H9 (cell line): ENCODE results near the gene UBE2V1. TPM values are rescaled to one million over a fixed set of nuclear protein-coding genes. Genes with fewer than 3 reads are reported as not detected.

Experiments used
- DNase-seq: peaks from one replicate; pipeline ENCODE4 v3.0.0-alpha.2; 2017
- H2AFZ ChIP-seq: one replicate; pipeline ENCODE4 v1.6.1; 2013; ENCODE audit warnings: mild to moderate bottlenecking, low read length, control low read depth, moderate library complexity
- H2AK5ac ChIP-seq: 2 replicates; pipeline ENCODE4 v1.6.1; 2013; ENCODE audit warnings: low read length, control low read depth, mixed read lengths; ENCODE audit not compliant: insufficient read length
- H2BK120ac ChIP-seq: one replicate; pipeline ENCODE4 v1.6.1; 2013; ENCODE audit warnings: low read depth, mild to moderate bottlenecking, low read length, control low read depth, inconsistent platforms; ENCODE audit not compliant: poor library complexity, severe bottlenecking
- H2BK12ac ChIP-seq: 2 replicates; pipeline ENCODE4 v1.6.1; 2013; ENCODE audit warnings: low read length, control low read depth, mixed read lengths, low read depth; ENCODE audit not compliant: insufficient read length
- H2BK15ac ChIP-seq: 2 replicates; pipeline ENCODE4 v1.6.1; 2013; ENCODE audit warnings: low read depth, low read length, control low read depth
- H2BK20ac ChIP-seq: one replicate; pipeline ENCODE4 v1.6.1; 2013; ENCODE audit warnings: low read depth, mild to moderate bottlenecking, low read length, control low read depth, inconsistent platforms; ENCODE audit not compliant: poor library complexity, severe bottlenecking
- H2BK5ac ChIP-seq: 2 replicates; pipeline ENCODE4 v1.6.1; 2013; ENCODE audit warnings: low read length, control low read depth, mixed read lengths; ENCODE audit not compliant: insufficient read length
- H3K14ac ChIP-seq: 2 replicates; pipeline ENCODE4 v1.6.1; 2013; ENCODE audit warnings: low read length, control low read depth; ENCODE audit not compliant: insufficient read depth
- H3K18ac ChIP-seq: 2 replicates; pipeline ENCODE4 v1.6.1; 2013; ENCODE audit warnings: low read depth, mild to moderate bottlenecking, mixed read lengths, low read length, control low read depth; ENCODE audit not compliant: insufficient read length
- H3K23ac ChIP-seq: 2 replicates; pipeline ENCODE4 v1.6.1; 2013; ENCODE audit warnings: low read length, control low read depth, mixed read lengths, low read depth; ENCODE audit not compliant: insufficient read length
- H3K23me2 ChIP-seq: 2 replicates; pipeline ENCODE4 v1.6.1; 2013; ENCODE audit warnings: low read depth, mild to moderate bottlenecking, mixed read lengths, low read length, control low read depth; ENCODE audit not compliant: insufficient read length, poor library complexity, severe bottlenecking
- H3K27ac ChIP-seq: 2 replicates; pipeline ENCODE4 v1.5.1; 2013; ENCODE audit warnings: low read length, control low read depth, mixed read lengths, low read depth; ENCODE audit not compliant: insufficient read length
- H3K27me3 ChIP-seq: 2 replicates; pipeline ENCODE4 v1.6.1; 2013; ENCODE audit warnings: low read length, control low read depth, inconsistent platforms; ENCODE audit not compliant: insufficient read depth
- H3K4ac ChIP-seq: 2 replicates; pipeline ENCODE4 v1.6.1; 2013; ENCODE audit warnings: low read depth, mild to moderate bottlenecking, control low read depth, inconsistent platforms, low read length, moderate library complexity
- H3K4me1 ChIP-seq: 2 replicates; pipeline ENCODE4 v1.6.1; 2013; ENCODE audit warnings: low read length, control low read depth, inconsistent platforms; ENCODE audit not compliant: insufficient read depth
- H3K4me2 ChIP-seq: 2 replicates; pipeline ENCODE4 v1.6.1; 2013; ENCODE audit warnings: low read length, control low read depth, mixed read lengths; ENCODE audit not compliant: insufficient read length, insufficient read depth
- H3K56ac ChIP-seq: 2 replicates; pipeline ENCODE4 v1.6.1; 2013; ENCODE audit warnings: low read depth, mild to moderate bottlenecking, mixed read lengths, low read length, control low read depth; ENCODE audit not compliant: insufficient read length
- H3K79me1 ChIP-seq: 2 replicates; pipeline ENCODE4 v1.6.1; 2013; ENCODE audit warnings: low read depth, mild to moderate bottlenecking, moderate library complexity, low read length, control low read depth, inconsistent platforms; ENCODE audit not compliant: insufficient read depth, poor library complexity, severe bottlenecking
- H3K79me2 ChIP-seq: 2 replicates; pipeline ENCODE4 v1.6.1; 2013; ENCODE audit warnings: low read length, control low read depth, inconsistent platforms; ENCODE audit not compliant: insufficient read depth
- H3K9ac ChIP-seq: 2 replicates; pipeline ENCODE4 v1.6.1; 2013; ENCODE audit warnings: low read length, control low read depth, mixed read lengths; ENCODE audit not compliant: insufficient read length; ENCODE audit errors: extremely low read depth
- H3K9me3 ChIP-seq: one replicate; pipeline ENCODE4 v1.6.1; 2013; ENCODE audit warnings: low read depth, low read length, inconsistent platforms; ENCODE audit not compliant: control insufficient read depth
- H3T11ph ChIP-seq: one replicate; pipeline ENCODE4 v1.6.1; 2013; ENCODE audit warnings: mild to moderate bottlenecking, low read length, control low read depth, inconsistent platforms
- H4K20me1 ChIP-seq: one replicate; pipeline ENCODE4 v1.6.1; 2013; ENCODE audit not compliant: control insufficient read depth, insufficient read length, insufficient read depth
- H4K5ac ChIP-seq: 2 replicates; pipeline ENCODE4 v1.6.1; 2013; ENCODE audit warnings: low read depth, mild to moderate bottlenecking, mixed read lengths, low read length, control low read depth; ENCODE audit not compliant: insufficient read length
- H4K8ac ChIP-seq: replicated peaks from 2 replicates; pipeline ENCODE4 v1.6.1; 2013; ENCODE audit warnings: low read length, control low read depth, mixed read lengths, low read depth; ENCODE audit not compliant: insufficient read length
- H4K91ac ChIP-seq: 2 replicates; pipeline ENCODE4 v1.6.1; 2013; ENCODE audit warnings: low read depth, mild to moderate bottlenecking, moderate library complexity, mixed read lengths, low read length, control low read depth; ENCODE audit not compliant: insufficient read length
- H3K27ac Mint-ChIP-seq, 3 experiments: 2 replicates in 2 of 3; 3 replicates in 1 of 3; pipeline ENCODE4 v1.8.0; 2020 to 2021; ENCODE audit warnings: mixed read lengths in 3 of 3, mild to moderate bottlenecking in 1 of 3, moderate library complexity in 1 of 3
- H3K27me3 Mint-ChIP-seq: 2 replicates; pipeline ENCODE4 v1.8.0; 2021; ENCODE audit warnings: low read depth, mild to moderate bottlenecking, moderate library complexity, mixed read lengths
- H3K36me3 Mint-ChIP-seq, 3 experiments: 2 replicates in 2 of 3; 3 replicates in 1 of 3; pipeline ENCODE4 v1.8.0; 2020 to 2021; ENCODE audit warnings: low read depth in 3 of 3, mixed read lengths in 3 of 3; ENCODE audit not compliant: insufficient read depth in 1 of 3
- H3K4me1 Mint-ChIP-seq, 2 experiments: 2 replicates each; pipeline ENCODE4 v1.8.0; 2020; ENCODE audit warnings: mixed read lengths in 2 of 2
- H3K4me3 Mint-ChIP-seq, 2 experiments: 2 replicates in 1 of 2; 3 replicates in 1 of 2; pipeline ENCODE4 v1.8.0; 2020 to 2021; ENCODE audit warnings: mild to moderate bottlenecking in 2 of 2, mixed read lengths in 2 of 2, moderate library complexity in 1 of 2
- H3K9me3 Mint-ChIP-seq, 2 experiments: 2 replicates in 1 of 2; 3 replicates in 1 of 2; pipeline ENCODE4 v1.8.0; 2020; ENCODE audit warnings: mild to moderate bottlenecking in 2 of 2, mixed read lengths in 2 of 2, moderate library complexity in 1 of 2
- WGBS: extraction: QIAGEN DNeasy Blood & Tissue Kit; methylation state at CpG from one replicate; pipeline ENCODE4 v1.1.7; 2013; ENCODE audit warnings: missing lambda C conversion rate, low lambda C conversion rate, mixed read lengths; ENCODE audit not compliant: insufficient read length; ENCODE audit errors: extremely low coverage; 5-methylcytosine and 5-hydroxymethylcytosine counted together
- total RNA-seq: library from RNA; stranded (reverse); gene quantifications from 2 replicates; pipeline ENCODE4 v1.2.1, GENCODE V29; 2021
- TF ChIP-seq, protein P1 (sequence below): fragments of 200-600 bp; sonication (generic); conservative IDR thresholded peaks from 3 replicates; pipeline ENCODE4 v1.8.0; 2021; ENCODE audit warnings: antibody characterized with exemption, mild to moderate bottlenecking

UBE2V1 gene
- total RNA-seq, 1 experiment from 2014 or later, result 152 TPM

DNA sequence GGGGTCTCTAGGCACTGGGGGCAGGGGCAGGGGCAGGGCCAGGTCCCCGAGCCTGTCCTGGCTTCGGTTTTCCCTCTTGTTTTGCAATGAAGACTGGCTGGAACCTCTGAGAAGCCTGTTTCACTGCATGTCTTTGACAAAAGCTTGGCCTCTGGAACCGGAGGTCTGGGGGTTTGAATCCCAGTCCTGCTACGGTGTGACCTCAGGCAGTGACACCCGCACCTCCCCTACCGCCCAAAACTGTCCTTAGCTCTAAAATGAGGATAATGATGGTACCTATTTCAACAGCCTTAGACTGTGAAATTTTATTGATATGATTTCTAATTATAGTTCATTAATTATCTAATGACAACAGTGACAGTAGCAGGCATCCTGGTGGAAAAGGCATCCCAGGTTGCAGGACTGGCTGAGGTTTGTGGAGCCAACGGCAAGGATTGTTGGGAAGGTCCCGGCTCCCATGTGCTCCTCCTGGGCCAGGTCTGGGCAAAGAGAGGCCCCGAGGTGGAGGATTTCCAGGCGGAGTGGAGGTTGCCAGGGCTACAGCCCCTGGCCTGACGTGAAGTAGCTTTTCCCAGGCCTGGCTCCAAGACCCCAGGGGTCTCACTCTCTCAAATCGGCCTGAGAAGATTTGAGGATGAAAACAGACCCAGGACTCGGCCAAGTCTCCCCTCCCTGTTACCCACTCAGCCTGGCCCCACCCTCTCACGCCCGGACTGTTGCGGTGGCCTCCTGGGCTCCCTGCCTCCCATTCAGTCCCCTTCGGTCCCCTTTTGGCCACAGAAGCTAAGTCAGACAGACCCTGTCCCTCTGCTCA lies 72.3 kb downstream of the UBE2V1 start:
- H3K27me3 ChIP-seq, result no peaks in the 10 kb centered on the region
- H3K27ac Mint-ChIP-seq, result peak overlapping the region in 2 of 3 experiments; percentile 23 to 61; a peak in 4 of 7 replicates
- DNase-seq, result no peak

More for the DNA sequence above, 72.3 kb downstream of the UBE2V1 start:
- H3K56ac ChIP-seq, result no peak overlapping the region
- no peak overlapping the region for H2BK120ac ChIP-seq
- H4K20me1 ChIP-seq, result no peaks in the 10 kb centered on the region
- no peaks in the 10 kb centered on the region for H3K9me3 ChIP-seq
- no peak overlapping the region for H2BK20ac ChIP-seq
- H4K5ac ChIP-seq, result no peak overlapping the region
- H3K27ac ChIP-seq, result no peak overlapping the region
- no peak overlapping the region for H3K4me2 ChIP-seq
- H2BK5ac ChIP-seq, result no peak overlapping the region
- WGBS, result no CpG with 5 or more reads among the region's 17 CpGs
- Mint-ChIP-seq H3K27me3 (peaks cover 1% of the 10 kb centered on the region; the same call in 1 of the 2 replicates), H3K36me3 (no peaks in the 10 kb centered on the region), H3K9me3 (no peaks in the 10 kb centered on the region), H3K4me3 (no peak overlapping the region), H3K4me1 (peaks cover 17 to 39% of the 10 kb centered on the region in 2 experiments)
- no peaks in the 10 kb centered on the region for H3K4me1 ChIP-seq
- no peak overlapping the region for H3K23ac ChIP-seq
- H3K79me1 ChIP-seq, result no peaks in the 10 kb centered on the region
- TF ChIP-seq, protein P1, sequence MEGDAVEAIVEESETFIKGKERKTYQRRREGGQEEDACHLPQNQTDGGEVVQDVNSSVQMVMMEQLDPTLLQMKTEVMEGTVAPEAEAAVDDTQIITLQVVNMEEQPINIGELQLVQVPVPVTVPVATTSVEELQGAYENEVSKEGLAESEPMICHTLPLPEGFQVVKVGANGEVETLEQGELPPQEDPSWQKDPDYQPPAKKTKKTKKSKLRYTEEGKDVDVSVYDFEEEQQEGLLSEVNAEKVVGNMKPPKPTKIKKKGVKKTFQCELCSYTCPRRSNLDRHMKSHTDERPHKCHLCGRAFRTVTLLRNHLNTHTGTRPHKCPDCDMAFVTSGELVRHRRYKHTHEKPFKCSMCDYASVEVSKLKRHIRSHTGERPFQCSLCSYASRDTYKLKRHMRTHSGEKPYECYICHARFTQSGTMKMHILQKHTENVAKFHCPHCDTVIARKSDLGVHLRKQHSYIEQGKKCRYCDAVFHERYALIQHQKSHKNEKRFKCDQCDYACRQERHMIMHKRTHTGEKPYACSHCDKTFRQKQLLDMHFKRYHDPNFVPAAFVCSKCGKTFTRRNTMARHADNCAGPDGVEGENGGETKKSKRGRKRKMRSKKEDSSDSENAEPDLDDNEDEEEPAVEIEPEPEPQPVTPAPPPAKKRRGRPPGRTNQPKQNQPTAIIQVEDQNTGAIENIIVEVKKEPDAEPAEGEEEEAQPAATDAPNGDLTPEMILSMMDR, result no peak
- no peaks in the 10 kb centered on the region for H3K79me2 ChIP-seq
- H4K91ac ChIP-seq, result no peak overlapping the region
- no peak overlapping the region for H3K14ac ChIP-seq
- no peak overlapping the region for H3K4ac ChIP-seq
- H3K9ac ChIP-seq, result no peak overlapping the region
- H3K18ac ChIP-seq, result no peak overlapping the region
- no peak overlapping the region for H2AK5ac ChIP-seq
- H2AFZ ChIP-seq, result no peak overlapping the region
- no peak overlapping the region for H4K8ac ChIP-seq
- H3K23me2 ChIP-seq, result peaks cover 3% of the 10 kb centered on the region
- H2BK15ac ChIP-seq, result no peak overlapping the region
- no peak overlapping the region for H2BK12ac ChIP-seq
- H3T11ph ChIP-seq, result no peak overlapping the region
